T1000 (cell line): ENCODE measurements around the gene SYT13.
"Not testable (repeated sequence)": the region's sequence is repeated elsewhere in the genome, so short reads cannot be mapped to it uniquely, and the experiment has no call there.

Experiments used
- DNase-seq: peaks from one replicate; lab custom pipeline; 2025; ENCODE audit warnings: mixed read lengths; lab: John Stamatoyannopoulos, UW

The SYT13 gene

GRCh38 chr11:45313171-45313865 is 27.2 kb upstream of the SYT13 start:
- no peak for DNase-seq

- no peak for DNase-seq
Measured at GRCh38 chr11:45305874-45306623, 19.9 kb upstream of the SYT13 start.

- no peak for DNase-seq
Measured at GRCh38 chr11:45304992-45305335, 18.8 kb upstream of the SYT13 start.

- no peak for DNase-seq
Measured at GRCh38 chr11:45304111-45304991, 18.2 kb upstream of the SYT13 start.

- DNase-seq = no peak
Measured at GRCh38 chr11:45303316-45303715, 17.2 kb upstream of the SYT13 start.

GRCh38 chr11:45301537-45302246 is 15.6 kb upstream of the SYT13 start:
- DNase-seq = no peak

- no peak for DNase-seq
Measured at GRCh38 chr11:45300715-45301114, 14.6 kb upstream of the SYT13 start.

GRCh38 chr11:45298718-45299117 is 12.6 kb upstream of the SYT13 start:
- no peak for DNase-seq

GRCh38 chr11:45296075-45296474 is 9.9 kb upstream of the SYT13 start:
- no peak for DNase-seq

GRCh38 chr11:45294499-45294898 is 8.4 kb upstream of the SYT13 start:
- DNase-seq = no peak

GRCh38 chr11:45293566-45294192 is 7.5 kb upstream of the SYT13 start:
- DNase-seq = not testable (repeated sequence)

- no peak for DNase-seq
Measured at GRCh38 chr11:45290586-45290985, 4.4 kb upstream of the SYT13 start.

- DNase-seq = no peak
Measured at GRCh38 chr11:45289369-45289768, 3.2 kb upstream of the SYT13 start.

GRCh38 chr11:45288339-45288738 is 2.2 kb upstream of the SYT13 start:
- no peak for DNase-seq

GRCh38 chr11:45287316-45287903 is 1.3 kb upstream of the SYT13 start:
- no peak for DNase-seq

- no peak for DNase-seq
Measured at GRCh38 chr11:45285250-45285828, 802 bp downstream of the SYT13 start.

- DNase-seq = no peak
Measured at GRCh38 chr11:45282081-45282480, 4.1 kb downstream of the SYT13 start.

GRCh38 chr11:45280449-45280848 is 5.7 kb downstream of the SYT13 start:
- no peak for DNase-seq

- no peak for DNase-seq
Measured at GRCh38 chr11:45279645-45280044, 6.5 kb downstream of the SYT13 start.

GRCh38 chr11:45278714-45279113 is 7.4 kb downstream of the SYT13 start:
- no peak for DNase-seq

- DNase-seq = no peak
Measured at GRCh38 chr11:45275828-45276227, 10.3 kb downstream of the SYT13 start.
